ENCODE measurements around the gene NRARP.

Gene NRARP

GRCh38 chr9:137306066-137306849, 4.2 kb upstream of the NRARP start:
- Histone ChIP-seq H2BK12ac (ENCODE audit: low read length) (no peak overlapping the region), H3K4me2 (ENCODE audit: low read length) (no peak overlapping the region), H4K91ac (ENCODE audit: low read depth, low read length) (no peak overlapping the region), H3K23ac (ENCODE audit: low read length) (no peak overlapping the region), H2BK120ac (ENCODE audit: insufficient read depth, low read length, poor library complexity) (no peak overlapping the region), H2AFZ (ENCODE audit: insufficient read depth, low read length, poor library complexity) (no peak overlapping the region), H2AK5ac (ENCODE audit: low read length) (no peak overlapping the region), H3K36me3 (ENCODE audit: control insufficient read depth in 1 of 2, insufficient read depth in 2 of 2, low read length in 2 of 2) (no peaks in the 10 kb centered on the region), H3K4me1 (ENCODE audit: control insufficient read depth in 1 of 2, insufficient read depth in 2 of 2, low read length in 2 of 2) (peaks cover 9 to 16% of the 10 kb centered on the region in 2 experiments), H4K12ac (ENCODE audit: low read depth, low read length) (no peak overlapping the region), H3K9me3 (ENCODE audit: insufficient read depth, low read depth, low read length) (no peaks in the 10 kb centered on the region), H3K27ac (ENCODE audit: low read depth, low read length) (no peak overlapping the region), H3K79me1 (ENCODE audit: low read length) (peaks cover 2% of the 10 kb centered on the region), H3K4ac (ENCODE audit: low read depth, low read length) (no peak overlapping the region), H2BK5ac (ENCODE audit: low read depth, low read length, poor library complexity) (no peak overlapping the region), H3K9ac (ENCODE audit: low read length) (no peak overlapping the region), H3K4me3 (ENCODE audit: low read depth, low read length) (no peak overlapping the region), H3K79me2 (ENCODE audit: control insufficient read depth, insufficient read depth, low read length, poor library complexity) (no peaks in the 10 kb centered on the region), H3K18ac (ENCODE audit: low read length) (no peak overlapping the region), H3K14ac (ENCODE audit: low read length) (no peak overlapping the region), H3K27me3 (ENCODE audit: insufficient read depth, low read length) (peaks cover 5% of the 10 kb centered on the region), H4K8ac (ENCODE audit: low read depth, low read length) (no peak overlapping the region)
- no CpG with 5 or more reads among the region's 30 CpGs for WGBS (ENCODE audit: extremely low coverage, insufficient coverage, insufficient read length)
- no peak for DNase-seq

- Histone ChIP-seq H3K4me1 (ENCODE audit: control insufficient read depth in 1 of 2, insufficient read depth in 2 of 2, low read length in 2 of 2) (peaks cover 9 to 19% of the 10 kb centered on the region in 2 experiments), H2BK12ac (ENCODE audit: low read length) (no peak overlapping the region), H3K36me3 (ENCODE audit: control insufficient read depth in 1 of 2, insufficient read depth in 2 of 2, low read length in 2 of 2) (no peaks in the 10 kb centered on the region), H3K4me3 (ENCODE audit: low read depth, low read length) (no peak overlapping the region), H3K18ac (ENCODE audit: low read length) (no peak overlapping the region), H3K4me2 (ENCODE audit: low read length) (no peak overlapping the region), H4K91ac (ENCODE audit: low read depth, low read length) (no peak overlapping the region), H4K8ac (ENCODE audit: low read depth, low read length) (no peak overlapping the region), H2AK5ac (ENCODE audit: low read length) (no peak overlapping the region), H3K9ac (ENCODE audit: low read length) (no peak overlapping the region), H4K12ac (ENCODE audit: low read depth, low read length) (no peak overlapping the region), H2BK120ac (ENCODE audit: insufficient read depth, low read length, poor library complexity) (no peak overlapping the region), H3K9me3 (ENCODE audit: insufficient read depth, low read depth, low read length) (no peaks in the 10 kb centered on the region), H3K79me1 (ENCODE audit: low read length) (peaks cover 2% of the 10 kb centered on the region), H3K27ac (ENCODE audit: low read depth, low read length) (no peak overlapping the region), H3K23ac (ENCODE audit: low read length) (no peak overlapping the region), H3K27me3 (ENCODE audit: insufficient read depth, low read length) (peaks cover 5% of the 10 kb centered on the region), H3K14ac (ENCODE audit: low read length) (no peak overlapping the region), H2AFZ (ENCODE audit: insufficient read depth, low read length, poor library complexity) (no peak overlapping the region), H3K4ac (ENCODE audit: low read depth, low read length) (no peak overlapping the region), H3K79me2 (ENCODE audit: control insufficient read depth, insufficient read depth, low read length, poor library complexity) (no peaks in the 10 kb centered on the region), H2BK5ac (ENCODE audit: low read depth, low read length, poor library complexity) (no peak overlapping the region)
- no CpG with 5 or more reads among the region's 8 CpGs for WGBS (ENCODE audit: extremely low coverage, insufficient coverage, insufficient read length)
- no peak for DNase-seq
These were observed 3.7 kb upstream of the NRARP start for GRCh38 chr9:137305798-137306065.

DNA sequence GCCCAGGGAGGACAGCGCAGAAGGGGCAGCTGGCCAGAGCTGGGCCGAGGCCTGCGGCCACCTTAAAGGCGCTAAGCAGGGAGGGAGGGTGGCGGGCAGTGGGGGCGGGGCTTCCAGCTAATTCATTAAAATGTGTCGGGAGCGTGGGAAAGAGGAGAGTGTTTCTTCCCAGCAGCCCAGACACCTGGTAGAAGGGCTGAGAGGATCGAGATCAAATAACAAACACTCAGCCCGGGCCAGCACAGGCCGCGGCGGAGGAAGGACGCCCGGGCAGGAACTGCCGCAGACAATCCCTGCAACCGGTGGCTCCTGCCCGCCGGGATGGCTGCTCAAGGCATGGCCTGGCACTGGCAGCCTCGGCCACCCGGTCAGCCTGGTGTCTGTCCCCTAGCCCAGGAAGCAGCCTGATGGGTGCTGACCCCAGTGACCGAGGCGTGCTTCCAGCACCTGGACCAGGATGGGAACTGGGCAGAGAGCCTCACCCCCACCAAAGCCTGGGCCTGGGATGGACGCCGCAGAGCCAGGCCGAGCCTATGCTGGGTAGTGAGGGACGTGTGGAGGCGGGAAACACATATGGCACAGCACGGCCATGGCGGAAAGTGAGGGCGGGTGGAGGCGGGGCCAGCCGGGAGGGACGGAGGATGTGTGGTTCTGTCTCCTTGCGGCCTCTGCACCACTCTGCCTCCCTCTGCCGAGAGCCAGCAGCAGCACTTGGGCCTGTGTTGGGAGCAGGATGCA, 3.2 kb upstream of the NRARP start:
- Histone ChIP-seq H2BK120ac (ENCODE audit: insufficient read depth, low read length, poor library complexity) (no peak overlapping the region), H2BK5ac (ENCODE audit: low read depth, low read length, poor library complexity) (no peak overlapping the region), H3K4me3 (ENCODE audit: low read depth, low read length) (no peak overlapping the region), H3K9ac (ENCODE audit: low read length) (no peak overlapping the region), H2AFZ (ENCODE audit: insufficient read depth, low read length, poor library complexity) (no peak overlapping the region), H4K91ac (ENCODE audit: low read depth, low read length) (no peak overlapping the region), H2BK12ac (ENCODE audit: low read length) (no peak overlapping the region), H3K14ac (ENCODE audit: low read length) (no peak overlapping the region), H3K9me3 (ENCODE audit: insufficient read depth, low read depth, low read length) (no peaks in the 10 kb centered on the region), H3K79me1 (ENCODE audit: low read length) (peaks cover 2% of the 10 kb centered on the region), H3K27me3 (ENCODE audit: insufficient read depth, low read length) (peaks cover 5% of the 10 kb centered on the region), H3K79me2 (ENCODE audit: control insufficient read depth, insufficient read depth, low read length, poor library complexity) (no peaks in the 10 kb centered on the region), H3K4ac (ENCODE audit: low read depth, low read length) (no peak overlapping the region), H3K36me3 (ENCODE audit: control insufficient read depth in 1 of 2, insufficient read depth in 2 of 2, low read length in 2 of 2) (no peaks in the 10 kb centered on the region), H4K8ac (ENCODE audit: low read depth, low read length) (no peak overlapping the region), H3K4me1 (ENCODE audit: control insufficient read depth in 1 of 2, insufficient read depth in 2 of 2, low read length in 2 of 2) (peaks cover 9 to 22% of the 10 kb centered on the region in 2 experiments), H3K27ac (ENCODE audit: low read depth, low read length) (no peak overlapping the region), H2AK5ac (ENCODE audit: low read length) (no peak overlapping the region), H4K12ac (ENCODE audit: low read depth, low read length) (no peak overlapping the region), H3K4me2 (ENCODE audit: low read length) (no peak overlapping the region), H3K18ac (ENCODE audit: low read length) (no peak overlapping the region), H3K23ac (ENCODE audit: low read length) (no peak overlapping the region)
- DNase-seq = peak in 1 of 2 donors; percentile 22
- no CpG with 5 or more reads among the region's 36 CpGs for WGBS (ENCODE audit: extremely low coverage, insufficient coverage, insufficient read length)

DNA sequence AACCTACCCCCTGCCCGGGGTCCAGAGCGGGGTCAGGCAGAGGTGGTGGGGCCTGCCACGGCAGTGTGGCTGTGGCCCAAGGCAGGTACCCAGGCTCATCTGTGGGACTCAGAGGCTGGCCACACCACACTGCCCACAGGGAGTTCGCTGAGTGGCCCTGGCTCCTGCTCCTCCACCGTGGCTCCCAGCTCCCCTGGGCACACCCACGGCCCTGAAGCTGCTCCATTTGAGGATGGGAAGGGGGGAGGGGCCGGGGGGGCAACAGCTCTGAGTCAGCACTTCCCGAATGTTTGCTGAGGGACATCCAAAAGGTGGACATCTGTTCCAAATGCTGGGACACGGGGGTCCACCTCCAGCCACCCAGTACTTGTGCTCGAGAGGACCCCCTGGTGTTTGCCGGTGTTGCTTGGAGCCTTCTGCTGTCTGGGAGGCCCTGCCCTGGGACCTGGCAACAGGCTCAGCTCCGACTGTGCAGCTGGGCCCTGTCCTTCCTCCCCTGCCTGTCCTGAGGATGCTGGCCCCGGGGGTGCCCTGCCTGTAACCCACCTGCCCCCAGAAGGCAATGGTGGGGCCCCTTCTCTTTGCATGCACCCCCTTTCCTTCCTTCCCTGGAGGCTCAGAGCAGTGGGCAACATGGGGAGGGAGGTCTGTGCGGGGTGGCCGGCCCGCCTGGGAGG, 2.5 kb upstream of the NRARP start:
- no peaks in the 10 kb centered on the region for H3K36me3 ChIP-seq (ENCODE audit: control insufficient read depth in 1 of 2, insufficient read depth in 2 of 2, low read length in 2 of 2)
- H3K23ac ChIP-seq (ENCODE audit: low read length) = no peak overlapping the region
- H3K4me1 ChIP-seq (ENCODE audit: control insufficient read depth in 1 of 2, insufficient read depth in 2 of 2, low read length in 2 of 2) = peaks cover 9 to 22% of the 10 kb centered on the region in 2 experiments
- no peak overlapping the region for H3K14ac ChIP-seq (ENCODE audit: low read length)
- H3K27me3 ChIP-seq (ENCODE audit: insufficient read depth, low read length) = peaks cover 5% of the 10 kb centered on the region
- H2AFZ ChIP-seq (ENCODE audit: insufficient read depth, low read length, poor library complexity) = no peak overlapping the region
- no peak overlapping the region for H4K8ac ChIP-seq (ENCODE audit: low read depth, low read length)
- H4K12ac ChIP-seq (ENCODE audit: low read depth, low read length) = no peak overlapping the region
- no peak for DNase-seq
- H2BK12ac ChIP-seq (ENCODE audit: low read length) = no peak overlapping the region
- no peak overlapping the region for H3K27ac ChIP-seq (ENCODE audit: low read depth, low read length)
- H3K4ac ChIP-seq (ENCODE audit: low read depth, low read length) = no peak overlapping the region
- H3K9me3 ChIP-seq (ENCODE audit: insufficient read depth, low read depth, low read length) = no peaks in the 10 kb centered on the region
- H2BK5ac ChIP-seq (ENCODE audit: low read depth, low read length, poor library complexity) = no peak overlapping the region
- no peak overlapping the region for H3K4me2 ChIP-seq (ENCODE audit: low read length)
- WGBS (ENCODE audit: extremely low coverage, insufficient coverage, insufficient read length) = no CpG with 5 or more reads among the region's 16 CpGs
- no peak overlapping the region for H3K9ac ChIP-seq (ENCODE audit: low read length)
- no peak overlapping the region for H3K18ac ChIP-seq (ENCODE audit: low read length)
- H4K91ac ChIP-seq (ENCODE audit: low read depth, low read length) = no peak overlapping the region
- H2AK5ac ChIP-seq (ENCODE audit: low read length) = no peak overlapping the region
- H3K79me2 ChIP-seq (ENCODE audit: control insufficient read depth, insufficient read depth, low read length, poor library complexity) = no peaks in the 10 kb centered on the region
- peaks cover 2% of the 10 kb centered on the region for H3K79me1 ChIP-seq (ENCODE audit: low read length)
- H2BK120ac ChIP-seq (ENCODE audit: insufficient read depth, low read length, poor library complexity) = no peak overlapping the region
- no peak overlapping the region for H3K4me3 ChIP-seq (ENCODE audit: low read depth, low read length)

Measured in trophoblast cell (in vitro differentiated cells and primary cell).